Measurements from ENCODE around the gene GRIK2.

GRCh38 chr6:101800598-101800997 lies 407.1 kb downstream of the GRIK2 start:
- TF ChIP-seq POLR2A (IDR thresholded peaks at IDR 0.05): no peak
- no peak for TF ChIP-seq CTCF (IDR thresholded peaks at IDR 0.05)

All from Peyer's patch (tissue), 4 donors.